Right ventricle myocardium inferior (tissue), 1 donor: ENCODE results near the gene NEXN. TPM values are rescaled to one million over a fixed set of nuclear protein-coding genes. Genes with fewer than 3 reads are reported as not detected.

Experiments used
- ATAC-seq: fragments of 200-7000 bp; cut with Tn5 transposase; one replicate; pipeline ENCODE4 v1.9.1; 2020; ENCODE audit warnings: mild to moderate bottlenecking, moderate library complexity
- DNase-seq: peaks from one replicate; pipeline ENCODE4 v3.0.0; 2021; ENCODE audit errors: missing footprints
- intact Hi-C: fragments of 100-400 bp; cut with DNase I; formaldehyde crosslinking; loops from one replicate; pipeline ENCODE4 v1.11.0; 2022
- long read RNA-seq: library from polyadenylated mRNA; unstranded; transcript quantifications from one replicate; pipeline ENCODE4 v2.0.0, GENCODE V29; 2021
- total RNA-seq: library from RNA; stranded (reverse); fragmentation: NEBNext Ultra II Directional; extraction: Animal tissue kit (Norgen Biotek cat#: 25700); gene quantifications from one replicate; pipeline ENCODE4 v1.2.1, GENCODE V29; 2021
- donor health status: DM: no; HTN: yes; CAD: no; lungs with severe emphysema.

Gene NEXN
- total RNA-seq: 365 TPM
- long read RNA-seq, transcript NEXN-202 (13 exons, 2,607 nt): major isoform, 30 of 141 reads
- long read RNA-seq, partial matches to known transcripts: 65 of 141 reads
- long read RNA-seq, other reads (novel, unspliced or antisense): 45 of 141 reads

GRCh38 chr1:77888081-77888780 is at the start of gene NEXN:
TSS of gene NEXN (plus strand) at chr1:77888624. CDS start at chr1:77916107, 27,483 bp downstream.
- peak; percentile 92 for ATAC-seq
- DNase-seq: peak; percentile 91
- intact Hi-C loops: loop anchor here (1.0 kb wide), 1 partner anchor 55 kb away; no protein-coding TSS in a partner anchor

- ATAC-seq: no peak
- intact Hi-C loops: no loop called here
- no peak for DNase-seq
Observed at GRCh38 chr1:77841574-77841973, 46.9 kb upstream of the NEXN start.

- no peak for ATAC-seq
- DNase-seq: no peak
- intact Hi-C loops: no loop called here
Observed at GRCh38 chr1:77845951-77846350, 42.5 kb upstream of the NEXN start.

GRCh38 chr1:77846966-77847365 is 41.5 kb upstream of the NEXN start:
- intact Hi-C loops: no loop called here
- no peak for ATAC-seq
- DNase-seq: no peak

- ATAC-seq (no peak), DNase-seq (no peak)
- intact Hi-C loops: no loop called here
Observed at GRCh38 chr1:77847621-77848080, 40.8 kb upstream of the NEXN start.

- DNase-seq: no peak
- no peak for ATAC-seq
- intact Hi-C loops: no loop called here
Observed at GRCh38 chr1:77850082-77850481, 38.3 kb upstream of the NEXN start.

GRCh38 chr1:77857552-77857951 is 30.9 kb upstream of the NEXN start:
- intact Hi-C loops: no loop called here
- ATAC-seq (no peak), DNase-seq (no peak)

GRCh38 chr1:77858725-77859124 is 29.7 kb upstream of the NEXN start:
- DNase-seq (no peak), ATAC-seq (no peak)
- intact Hi-C loops: no loop called here

- intact Hi-C loops: no loop called here
- DNase-seq (no peak), ATAC-seq (no peak)
Observed at GRCh38 chr1:77859248-77859647, 29.2 kb upstream of the NEXN start.

GRCh38 chr1:77866296-77866695 is 22.1 kb upstream of the NEXN start:
- intact Hi-C loops: no loop called here

GRCh38 chr1:77872645-77873044 is 15.8 kb upstream of the NEXN start:
- intact Hi-C loops: no loop called here
- DNase-seq (no peak), ATAC-seq (no peak)

More at GRCh38 chr1:77866296-77866695, 22.1 kb upstream of the NEXN start:
- no peak for ATAC-seq
- DNase-seq: no peak

GRCh38 chr1:77873461-77873860 is 15.0 kb upstream of the NEXN start:
- DNase-seq (no peak), ATAC-seq (no peak)
- intact Hi-C loops: no loop called here

GRCh38 chr1:77874804-77875445 is 13.5 kb upstream of the NEXN start:
- ATAC-seq: no peak
- intact Hi-C loops: no loop called here
- DNase-seq: no peak

GRCh38 chr1:77876884-77877283 is 11.5 kb upstream of the NEXN start:
- intact Hi-C loops: no loop called here
- DNase-seq (no peak), ATAC-seq (no peak)

GRCh38 chr1:77881061-77881460 is 7.4 kb upstream of the NEXN start:
- DNase-seq (no peak), ATAC-seq (no peak)
- intact Hi-C loops: no loop called here

- ATAC-seq: no peak
- intact Hi-C loops: no loop called here
Observed at GRCh38 chr1:77882411-77882810, 6.0 kb upstream of the NEXN start.

GRCh38 chr1:77888781-77889642 is 588 bp downstream of the NEXN start:
- peak; percentile 75 for DNase-seq
- peak; percentile 51 for ATAC-seq
- intact Hi-C loops: loop anchor here (1.0 kb wide), 1 partner anchor 56 kb away; no protein-coding TSS in a partner anchor

More at GRCh38 chr1:77882411-77882810, 6.0 kb upstream of the NEXN start:
- DNase-seq: no peak

GRCh38 chr1:77889671-77890070 is 1.2 kb downstream of the NEXN start:
- ATAC-seq (peak; percentile 6), DNase-seq (no peak)

GRCh38 chr1:77891200-77891599 is 2.8 kb downstream of the NEXN start:
- intact Hi-C loops: no loop called here
- no peak for ATAC-seq

More at GRCh38 chr1:77889671-77890070, 1.2 kb downstream of the NEXN start:
- intact Hi-C loops: no loop called here

More at GRCh38 chr1:77891200-77891599, 2.8 kb downstream of the NEXN start:
- no peak for DNase-seq
